Measurements from ENCODE around the gene LRCH1.

GRCh38 chr13:46504036-46504435 is 48.9 kb upstream of the LRCH1 start:
- TF ChIP-seq EZH2 (IDR thresholded peaks at IDR 0.05; ENCODE audit: insufficient read depth, poor library complexity, severe bottlenecking) = no peak
- TF ChIP-seq EZH2phosphoT487 (IDR thresholded peaks at IDR 0.05; ENCODE audit: insufficient read depth, low read depth) = no peak
